Prostate gland (tissue), 2 donors: Measurements from ENCODE around the gene DTNB.

Experiments used
- POLR2A ChIP-seq: fragments of 450-650 bp; IDR thresholded peaks from one replicate; pipeline ENCODE4 v1.6.1; 2016; ENCODE audit warnings: antibody characterized with exemption, mild to moderate bottlenecking
- POLR2AphosphoS5 ChIP-seq: sonication (generic); formaldehyde crosslinking; IDR thresholded peaks from one replicate; pipeline ENCODE4 v1.6.1; 2017; ENCODE audit warnings: antibody characterized with exemption
- TF ChIP-seq, protein P1 (sequence below), 4 experiments: fragments of 200-600 bp in 2 of 4; fragments of 450-650 bp in 2 of 4; sonication (generic) in 2 of 4; IDR thresholded peaks; 1 replicate in 3 of 4; 2 replicates in 1 of 4; pipeline ENCODE4 v1.5.1; 2016 to 2019; ENCODE audit warnings: antibody characterized with exemption in 4 of 4, mild to moderate bottlenecking in 2 of 4, moderate library complexity in 2 of 4

DNA sequence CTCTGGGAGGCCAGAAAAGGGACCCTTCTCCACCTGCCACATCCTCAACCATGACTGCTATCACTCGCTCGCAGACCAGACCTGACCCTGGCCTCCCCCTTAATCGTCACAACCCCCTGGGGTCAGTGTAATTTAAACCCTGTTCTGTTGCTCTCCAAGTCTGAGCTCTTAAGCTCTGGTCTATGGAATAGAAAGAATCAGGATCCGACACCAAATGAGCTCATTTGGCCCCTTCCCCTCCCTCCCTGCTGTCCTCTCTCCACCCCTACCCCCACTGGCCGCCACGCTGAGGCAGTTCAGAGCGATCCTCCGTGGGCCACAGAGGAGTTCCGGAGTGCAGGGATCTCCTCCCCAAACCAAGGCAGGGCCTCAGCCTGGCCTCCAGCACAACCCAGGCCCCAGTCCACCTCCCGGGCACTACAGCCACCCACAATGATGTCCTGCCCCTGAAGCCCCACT is 337.0 kb downstream of the DTNB start:
- TF ChIP-seq, protein P1, sequence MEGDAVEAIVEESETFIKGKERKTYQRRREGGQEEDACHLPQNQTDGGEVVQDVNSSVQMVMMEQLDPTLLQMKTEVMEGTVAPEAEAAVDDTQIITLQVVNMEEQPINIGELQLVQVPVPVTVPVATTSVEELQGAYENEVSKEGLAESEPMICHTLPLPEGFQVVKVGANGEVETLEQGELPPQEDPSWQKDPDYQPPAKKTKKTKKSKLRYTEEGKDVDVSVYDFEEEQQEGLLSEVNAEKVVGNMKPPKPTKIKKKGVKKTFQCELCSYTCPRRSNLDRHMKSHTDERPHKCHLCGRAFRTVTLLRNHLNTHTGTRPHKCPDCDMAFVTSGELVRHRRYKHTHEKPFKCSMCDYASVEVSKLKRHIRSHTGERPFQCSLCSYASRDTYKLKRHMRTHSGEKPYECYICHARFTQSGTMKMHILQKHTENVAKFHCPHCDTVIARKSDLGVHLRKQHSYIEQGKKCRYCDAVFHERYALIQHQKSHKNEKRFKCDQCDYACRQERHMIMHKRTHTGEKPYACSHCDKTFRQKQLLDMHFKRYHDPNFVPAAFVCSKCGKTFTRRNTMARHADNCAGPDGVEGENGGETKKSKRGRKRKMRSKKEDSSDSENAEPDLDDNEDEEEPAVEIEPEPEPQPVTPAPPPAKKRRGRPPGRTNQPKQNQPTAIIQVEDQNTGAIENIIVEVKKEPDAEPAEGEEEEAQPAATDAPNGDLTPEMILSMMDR (IDR thresholded peaks at IDR 0.05) = no peak
- TF ChIP-seq POLR2AphosphoS5 (no peak), POLR2A (no peak)
